Activated CD4-positive, alpha-beta T cell treated with anti-CD3 and anti-CD28 coated beads, Interleukin-2, amount 50 U/mL, for 16 hours (primary cell): Measurements from ENCODE around the gene SHTN1.
A peak's percentile ranks its signal among the peaks of the same experiment; 100 is the strongest.

Experiments
- DNase-seq: peaks from one replicate; pipeline ENCODE4 v3.0.0-alpha.2; 2020

The SHTN1 gene

DNA sequence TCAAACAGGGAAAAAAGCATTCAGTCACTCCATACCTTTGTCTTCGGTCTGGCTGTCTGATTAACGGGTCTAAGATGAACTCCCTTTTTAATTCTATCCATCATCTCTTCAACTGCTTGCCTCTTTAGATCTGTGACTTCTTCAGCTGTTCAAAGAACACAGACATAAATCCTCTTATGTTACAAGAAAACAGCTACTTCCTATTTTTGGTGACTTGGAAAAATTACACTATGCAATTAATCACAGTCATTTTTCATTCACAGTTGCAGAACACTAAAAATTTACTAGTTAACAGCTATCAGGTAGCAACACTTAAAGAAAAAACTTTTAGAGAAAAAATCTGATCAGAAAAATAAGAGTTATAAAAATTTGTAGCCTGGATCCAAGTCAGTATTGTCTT lies 89.6 kb downstream of the SHTN1 start:
- DNase-seq, result no peak

- no peak for DNase-seq
These were observed 91.3 kb downstream of the SHTN1 start for GRCh38 chr10:116913695-116914094.

- DNase-seq, result no peak
These were observed 92.8 kb downstream of the SHTN1 start for GRCh38 chr10:116912162-116912561.

DNA sequence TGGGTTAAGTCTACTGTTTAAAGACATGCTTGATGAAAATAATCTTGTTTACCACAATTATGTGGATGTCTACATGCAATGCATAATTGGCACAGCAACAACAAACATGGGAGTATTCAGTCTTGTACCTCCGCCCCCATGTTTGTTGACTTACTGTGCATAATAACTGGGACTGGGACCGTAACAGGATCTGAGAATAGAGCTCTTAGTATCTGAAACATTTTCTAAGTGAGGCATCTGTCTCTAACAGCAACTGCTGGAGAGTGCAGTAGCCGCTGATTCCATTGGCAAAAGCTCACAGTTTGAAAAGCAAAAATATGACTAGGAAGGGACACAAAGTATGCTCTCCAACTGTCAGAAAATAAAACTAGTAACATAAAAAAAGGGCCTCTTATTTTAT lies 94.1 kb downstream of the SHTN1 start:
- DNase-seq, result no peak

- no peak for DNase-seq
These were observed 95.7 kb downstream of the SHTN1 start for GRCh38 chr10:116909307-116909706.

DNA sequence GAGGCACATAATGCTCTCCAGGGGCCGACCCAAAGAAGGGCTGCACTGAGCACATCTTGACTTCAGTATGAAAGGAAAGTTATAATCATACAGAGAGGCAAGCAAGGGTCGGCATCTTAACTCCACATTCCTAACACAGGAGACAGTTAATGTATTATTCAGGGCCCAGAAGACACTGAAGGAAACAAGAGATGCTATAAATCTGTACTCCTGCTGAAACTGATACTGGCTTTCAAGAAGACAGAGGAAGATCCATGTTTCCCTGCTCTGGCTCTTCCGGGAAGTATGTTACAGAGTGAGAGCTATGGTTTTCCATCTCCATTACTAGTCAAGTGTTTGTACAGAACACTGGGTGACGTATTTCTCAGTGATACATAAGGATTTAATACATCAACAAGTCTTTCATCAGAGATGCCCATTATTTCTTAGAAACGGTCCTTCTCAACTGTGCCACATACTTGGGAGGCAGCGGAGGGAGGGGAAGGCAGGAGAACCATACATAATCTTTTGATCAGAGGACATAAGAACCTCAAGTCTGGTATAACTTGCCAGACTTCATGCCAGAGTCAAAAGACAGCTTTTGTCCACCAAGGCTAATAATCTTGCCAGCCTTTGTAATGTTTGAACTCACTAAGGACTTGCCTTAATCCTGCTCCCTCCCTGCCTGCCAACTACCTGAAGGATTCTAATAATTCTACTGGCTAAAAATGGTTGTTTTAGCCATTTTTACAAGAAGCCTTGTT lies 97.6 kb downstream of the SHTN1 start:
- DNase-seq, result no peak

DNA sequence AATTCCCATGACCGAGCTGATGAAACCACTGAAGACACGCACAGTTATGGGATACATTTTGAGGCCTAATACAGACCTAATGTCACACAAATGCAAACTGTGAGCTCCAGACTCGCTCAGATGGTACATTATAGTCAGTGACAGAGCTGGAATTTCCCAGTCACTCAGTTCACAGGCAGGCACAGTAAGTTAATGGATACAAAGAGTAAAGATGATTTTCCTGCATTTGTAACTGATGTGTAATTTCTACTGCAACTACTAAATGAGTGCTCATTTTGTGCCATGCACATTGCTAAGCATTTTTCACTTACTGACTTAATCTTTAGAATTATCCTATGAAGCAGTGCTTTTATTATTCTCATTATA lies 99.2 kb downstream of the SHTN1 start:
- DNase-seq, result no peak

GRCh38 chr10:116899626-116900025 lies 105.4 kb downstream of the SHTN1 start:
- no peak for DNase-seq

GRCh38 chr10:116893686-116894037 lies 111.3 kb downstream of the SHTN1 start:
- no peak for DNase-seq

- peak; percentile 8 for DNase-seq
These were observed 111.9 kb downstream of the SHTN1 start for GRCh38 chr10:116892907-116893685.

- DNase-seq, result no peak
These were observed 113.8 kb downstream of the SHTN1 start for GRCh38 chr10:116891208-116891607.

- DNase-seq, result no peak
These were observed 115.9 kb downstream of the SHTN1 start for GRCh38 chr10:116889066-116889465.

DNA sequence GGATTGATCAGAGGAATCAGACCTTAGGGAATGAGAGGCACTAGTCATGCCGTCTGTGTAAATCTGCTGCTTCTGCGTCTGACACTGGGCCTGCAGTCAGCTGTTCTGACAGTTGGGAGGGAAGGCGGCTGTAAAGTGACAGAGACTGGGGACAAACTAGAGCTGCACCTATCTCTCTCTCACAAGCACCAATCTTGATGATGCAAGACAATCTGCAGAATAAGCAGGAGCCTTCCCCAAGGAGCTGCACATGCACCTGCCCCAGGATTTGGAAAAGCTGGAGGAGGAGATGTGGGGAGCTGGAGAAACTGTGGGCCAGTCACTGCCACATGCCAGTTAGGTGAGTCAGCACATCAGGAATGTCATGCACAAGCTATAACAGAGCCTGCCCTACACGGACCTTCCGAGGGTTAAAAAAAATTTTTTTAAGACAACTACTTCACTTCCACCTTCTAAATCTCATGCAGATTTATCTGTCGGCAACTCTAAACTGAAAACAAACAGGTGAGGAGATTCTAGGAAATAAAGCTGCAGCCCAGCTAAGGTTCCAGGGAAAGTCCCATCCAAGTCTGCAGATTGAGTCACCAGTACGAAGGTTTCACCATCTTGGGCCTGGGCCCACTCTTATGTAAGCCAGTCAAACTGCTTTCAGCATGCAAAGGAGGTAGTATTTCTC lies 116.5 kb downstream of the SHTN1 start:
- no peak for DNase-seq

DNA sequence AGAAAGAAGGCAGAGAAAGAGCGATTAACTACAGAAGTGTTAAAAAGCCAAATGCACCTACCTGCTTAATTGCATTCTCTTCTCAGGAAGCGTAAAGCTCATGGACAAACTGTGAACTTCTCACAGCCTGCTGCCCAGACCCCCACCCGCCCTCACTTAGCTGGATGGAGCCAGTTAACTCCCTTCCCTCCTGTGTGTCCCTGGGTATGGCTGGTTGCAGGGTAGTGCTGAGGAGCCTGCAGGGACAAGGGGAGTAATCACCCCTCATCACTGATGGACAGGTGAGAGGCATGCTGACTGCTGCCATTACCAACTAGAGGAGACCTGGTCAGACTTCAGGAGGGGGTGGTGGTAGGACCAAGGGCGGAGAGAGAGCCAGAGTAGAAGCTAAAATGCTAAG lies 118.2 kb downstream of the SHTN1 start:
- DNase-seq, result no peak

DNA sequence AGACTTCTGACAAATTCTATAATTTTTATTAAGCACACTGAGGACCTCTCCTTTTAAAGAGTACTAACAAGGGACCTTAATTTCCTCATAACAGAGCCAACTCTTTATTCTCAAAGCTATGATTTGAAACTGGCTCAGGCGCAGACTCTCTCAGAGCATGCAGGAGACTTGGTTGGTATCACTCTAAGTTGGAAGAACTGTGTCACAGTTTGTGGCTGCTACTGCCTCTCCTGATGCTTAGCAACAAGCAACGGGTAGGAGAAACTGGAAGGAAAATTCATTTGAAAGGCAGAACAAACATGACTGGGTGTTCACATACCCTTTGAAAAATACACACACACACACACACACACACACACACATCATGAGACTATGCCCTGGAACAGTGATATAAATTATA lies 122.3 kb downstream of the SHTN1 start:
- no peak for DNase-seq

GRCh38 chr10:116880716-116881482 lies 124.1 kb downstream of the SHTN1 start:
- no peak for DNase-seq

DNA sequence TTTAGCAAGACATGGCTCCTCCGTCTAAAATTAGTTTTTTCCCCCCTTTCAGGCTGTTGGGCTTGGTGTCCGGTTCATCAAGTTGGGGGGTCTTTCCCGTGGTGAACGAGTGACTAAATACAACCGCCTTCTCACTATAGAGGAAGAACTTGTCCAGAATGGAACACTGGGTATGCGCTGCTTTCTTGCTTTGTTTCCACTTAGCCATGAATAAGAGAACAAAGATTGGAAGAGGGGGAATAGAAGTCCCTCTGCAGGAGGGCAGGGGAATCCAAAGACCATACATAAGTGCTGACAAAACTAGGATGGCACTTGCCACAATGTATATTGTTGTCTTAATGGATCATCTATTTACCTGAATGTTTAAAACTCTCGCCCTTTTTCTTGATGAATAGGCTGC lies 125.2 kb downstream of the SHTN1 start:
- DNase-seq, result no peak

DNA sequence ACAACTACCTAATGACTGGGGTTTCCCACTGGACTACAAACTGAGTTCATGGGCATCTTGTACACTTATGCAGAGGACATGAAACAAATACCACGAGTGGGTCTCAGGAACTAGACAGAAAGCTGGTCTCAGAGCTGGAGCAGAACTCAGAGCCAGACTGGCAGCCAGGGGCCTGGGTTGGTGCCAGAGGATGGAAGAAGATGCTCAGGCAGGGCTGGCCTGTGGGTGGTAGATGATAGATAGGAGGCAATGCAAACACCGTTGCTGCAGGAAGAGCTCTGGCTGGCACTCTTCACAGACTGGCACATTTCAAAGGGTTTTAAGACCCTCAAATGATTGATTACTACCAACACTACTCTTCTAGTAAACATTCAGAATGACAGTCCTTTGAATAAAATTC lies 126.9 kb downstream of the SHTN1 start:
- DNase-seq, result no peak

- no peak for DNase-seq
These were observed 127.6 kb downstream of the SHTN1 start for GRCh38 chr10:116877391-116877790.

- no peak for DNase-seq
These were observed 129.1 kb downstream of the SHTN1 start for GRCh38 chr10:116875897-116876296.

- no peak for DNase-seq
These were observed 131.9 kb downstream of the SHTN1 start for GRCh38 chr10:116873134-116873533.

- DNase-seq, result no peak
These were observed 134.0 kb downstream of the SHTN1 start for GRCh38 chr10:116870949-116871348.

GRCh38 chr10:116868722-116869121 lies 136.3 kb downstream of the SHTN1 start:
- no peak for DNase-seq
